ENCODE measurements around the gene GPR171.
"Not testable (repeated sequence)": the region's sequence is repeated elsewhere in the genome, so short reads cannot be mapped to it uniquely, and the experiment has no call there.

DNA sequence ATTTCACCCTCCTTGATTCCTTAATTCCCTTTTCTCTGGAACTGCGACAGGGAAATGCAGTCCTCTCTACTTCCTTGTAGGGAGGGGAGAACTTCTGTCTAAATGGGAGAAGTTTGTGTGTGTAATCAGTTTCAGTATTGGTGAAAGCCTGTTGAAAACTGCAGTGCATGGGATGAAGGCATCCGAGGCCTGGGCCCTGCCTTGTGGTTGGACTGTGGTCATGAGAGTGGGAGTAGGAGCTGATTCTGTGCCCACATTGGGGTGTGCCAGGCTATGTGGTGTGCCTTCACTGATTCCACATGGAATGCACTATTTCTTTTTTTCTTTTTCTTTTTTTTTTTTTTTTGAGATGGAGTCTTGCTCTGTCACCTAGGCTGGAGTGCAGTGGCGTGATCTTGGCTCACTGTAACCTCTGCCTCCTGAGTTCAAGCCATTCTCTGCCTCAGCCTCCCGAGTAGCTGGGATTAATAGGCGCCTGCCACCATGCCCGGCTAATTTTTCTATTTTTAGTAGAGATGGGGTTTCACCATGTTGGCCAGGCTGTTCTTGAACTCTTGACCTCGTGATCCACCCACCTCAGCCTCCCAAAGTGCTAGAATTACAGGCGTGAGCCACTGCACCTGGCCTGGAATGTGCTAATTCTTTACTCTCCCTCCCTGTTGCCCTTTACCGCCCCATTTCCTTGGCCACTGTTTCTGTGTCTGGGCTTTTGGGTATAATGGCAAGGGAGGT, 32.9 kb downstream of the GPR171 start:
- not testable (repeated sequence) for TF ChIP-seq ARNT (IDR thresholded peaks at IDR 0.05); FOXM1 (IDR thresholded peaks at IDR 0.05; ENCODE audit: borderline replicate concordance); ZNF384 (IDR thresholded peaks at IDR 0.05); FOXA1 (IDR thresholded peaks at IDR 0.05); BHLHE40 (IDR thresholded peaks at IDR 0.05; ENCODE audit: borderline replicate concordance); SP1 (IDR thresholded peaks at IDR 0.05); TARDBP (IDR thresholded peaks at IDR 0.05); SUZ12 (IDR thresholded peaks at IDR 0.05); PKNOX1 (IDR thresholded peaks at IDR 0.05)

All from HEK293T (cell line).